ENCODE results near the gene ALDH1A3.

- TF ChIP-seq POLR2AphosphoS5 (IDR thresholded peaks at IDR 0.05): no peak
- TF ChIP-seq CTCF (IDR thresholded peaks at IDR 0.05): no peak
- TF ChIP-seq EP300 (IDR thresholded peaks at IDR 0.05): no peak
- no peak for TF ChIP-seq POLR2A (IDR thresholded peaks at IDR 0.05)
Observed at GRCh38 chr15:100929641-100930042, 50.0 kb downstream of the ALDH1A3 start.

Measured in stomach (tissue), 4 donors.